IMR-90 (cell line): Measurements from ENCODE around the gene EXOC6. TPM values are rescaled to one million over a fixed set of nuclear protein-coding genes. Genes with fewer than 3 reads are reported as not detected.

Experiments used
- ATAC-seq: fragments of 200-7000 bp; cut with Tn5 transposase; 2 replicates; pipeline ENCODE4 v1.9.1; 2020; ENCODE audit warnings: low read depth, mild to moderate bottlenecking, moderate library complexity
- BruUV-seq: library from RNA; stranded (reverse); fragments of 400-500 nt; replicated peaks from 2 replicates; lab custom pipeline; 2021; lab: Mats Ljungman, UMichigan
- CTCF ChIA-PET: fragments of 300-600 bp; formaldehyde crosslinking; extraction: SDS; loops from one replicate; lab custom pipeline; 2021; ENCODE audit warnings: antibody characterized with exemption; lab: Yijun Ruan, JAX
- POLR2A ChIA-PET: fragments of 300-600 bp; sonication (Branson Sonifier 250); formaldehyde crosslinking; loops from one replicate; lab custom pipeline; 2022; ENCODE audit warnings: antibody characterized with exemption; ENCODE audit not compliant: unreplicated experiment; lab: Charles Lee
- DNase-seq: peaks from one replicate; pipeline ENCODE4 v3.0.0; 2013
- H2AFZ ChIP-seq: replicated peaks from 2 replicates; pipeline ENCODE3; 2013; ENCODE audit warnings: low read length, mild to moderate bottlenecking; ENCODE audit not compliant: poor library complexity
- H2AK5ac ChIP-seq: 2 replicates; pipeline ENCODE4 v1.6.1; 2013; ENCODE audit warnings: low read depth, low read length, inconsistent platforms
- H2AK9ac ChIP-seq: replicated peaks from 2 replicates; pipeline ENCODE3; 2013; ENCODE audit warnings: mild to moderate bottlenecking, low read depth, low read length, moderate library complexity; ENCODE audit not compliant: poor library complexity
- H2BK120ac ChIP-seq: 2 replicates; pipeline ENCODE4 v1.6.1; 2013; ENCODE audit warnings: low read depth, low read length, inconsistent platforms
- H2BK15ac ChIP-seq: 3 replicates; pipeline ENCODE4 v1.6.1; 2013; ENCODE audit warnings: low read depth, low read length, inconsistent platforms
- H2BK20ac ChIP-seq: 2 replicates; pipeline ENCODE4 v1.6.1; 2013; ENCODE audit warnings: low read depth, mild to moderate bottlenecking, inconsistent platforms, low read length, moderate library complexity
- H2BK5ac ChIP-seq: 2 replicates; pipeline ENCODE4 v1.6.1; 2013; ENCODE audit warnings: mild to moderate bottlenecking, low read depth, low read length, inconsistent platforms; ENCODE audit not compliant: poor library complexity, severe bottlenecking
- H3K14ac ChIP-seq: replicated peaks from 2 replicates; pipeline ENCODE4 v1.6.1; 2013; ENCODE audit warnings: low read depth, low read length, inconsistent platforms
- H3K18ac ChIP-seq: 2 replicates; pipeline ENCODE4 v1.6.1; 2013; ENCODE audit warnings: low read depth, low read length, control low read depth
- H3K23ac ChIP-seq: 2 replicates; pipeline ENCODE4 v1.6.1; 2013; ENCODE audit warnings: low read depth, low read length, inconsistent platforms
- H3K27ac ChIP-seq: 2 replicates; pipeline ENCODE4 v1.5.1; 2013; ENCODE audit warnings: mild to moderate bottlenecking, control low read depth, low read length; ENCODE audit not compliant: insufficient read depth
- H3K27me3 ChIP-seq: 2 replicates; pipeline ENCODE4 v1.6.1; 2013; ENCODE audit warnings: low read length; ENCODE audit not compliant: control insufficient read depth, insufficient read depth
- H3K36me3 ChIP-seq: 2 replicates; pipeline ENCODE4 v1.6.1; 2013; ENCODE audit warnings: low read length, mixed read lengths; ENCODE audit not compliant: control insufficient read depth, insufficient read depth
- H3K4ac ChIP-seq: 2 replicates; pipeline ENCODE4 v1.6.1; 2013; ENCODE audit warnings: low read depth, low read length, inconsistent platforms
- H3K4me1 ChIP-seq: 2 replicates; pipeline ENCODE4 v1.6.1; 2013; ENCODE audit warnings: low read length, mixed read lengths; ENCODE audit not compliant: control insufficient read depth, insufficient read depth
- H3K4me2 ChIP-seq: 2 replicates; pipeline ENCODE4 v1.6.1; 2013; ENCODE audit warnings: low read depth, mild to moderate bottlenecking, control low read depth, low read length, moderate library complexity
- H3K4me3 ChIP-seq: 2 replicates; pipeline ENCODE4 v1.5.1; 2013; ENCODE audit warnings: low read depth, mild to moderate bottlenecking, control low read depth, low read length, moderate library complexity; ENCODE audit not compliant: insufficient read depth
- H3K56ac ChIP-seq: 2 replicates; pipeline ENCODE4 v1.6.1; 2013; ENCODE audit warnings: low read length, inconsistent platforms; ENCODE audit not compliant: insufficient read depth; ENCODE audit errors: extremely low read depth
- H3K79me1 ChIP-seq, 2 experiments: 2 replicates each; pipeline ENCODE4 v1.6.1; 2013; ENCODE audit warnings: low read length in 2 of 2, inconsistent platforms in 1 of 2, low read depth in 1 of 2
- H3K9ac ChIP-seq: 2 replicates; pipeline ENCODE4 v1.6.1; 2013; ENCODE audit warnings: low read depth, low read length, control low read depth
- H3K9me1 ChIP-seq: 2 replicates; pipeline ENCODE4 v1.6.1; 2013; ENCODE audit warnings: low read length, inconsistent platforms; ENCODE audit not compliant: insufficient read depth
- H3K9me3 ChIP-seq: 2 replicates; pipeline ENCODE4 v1.6.1; 2013; ENCODE audit warnings: low read length; ENCODE audit not compliant: control insufficient read depth, insufficient read depth
- H4K20me1 ChIP-seq: 2 replicates; pipeline ENCODE4 v1.6.1; 2013; ENCODE audit warnings: low read length, inconsistent platforms; ENCODE audit not compliant: insufficient read depth
- H4K5ac ChIP-seq: 2 replicates; pipeline ENCODE4 v1.6.1; 2013; ENCODE audit warnings: mild to moderate bottlenecking, low read depth, low read length, control low read depth
- H4K8ac ChIP-seq, 2 experiments: 2 replicates each; pipeline ENCODE4 v1.6.1; 2013; ENCODE audit warnings: low read depth in 2 of 2, low read length in 2 of 2, control low read depth in 1 of 2, inconsistent platforms in 1 of 2
- H4K91ac ChIP-seq: 2 replicates; pipeline ENCODE4 v1.6.1; 2013; ENCODE audit warnings: low read depth, low read length, inconsistent platforms; ENCODE audit not compliant: insufficient read depth
- BHLHE40 ChIP-seq: fragments of 150-350 bp; IDR thresholded peaks from 2 replicates; pipeline ENCODE4 v1.6.1; 2016; ENCODE audit warnings: mild to moderate bottlenecking, low read depth, low read length
- CEBPB ChIP-seq: IDR thresholded peaks from 2 replicates; pipeline ENCODE4 v1.6.1; 2012; ENCODE audit warnings: low read depth, low read length, improper control_type of control experiment
- CHD1 ChIP-seq: IDR thresholded peaks from 2 replicates; pipeline ENCODE4 v1.6.1; 2012; ENCODE audit warnings: low read depth, low read length, improper control_type of control experiment
- ELK1 ChIP-seq: fragments of 150-350 bp; IDR thresholded peaks from 2 replicates; pipeline ENCODE4 v1.6.1; 2016; ENCODE audit warnings: low read depth, mild to moderate bottlenecking, low read length, moderate library complexity, borderline replicate concordance
- MAZ ChIP-seq: IDR thresholded peaks from 2 replicates; pipeline ENCODE4 v1.6.1; 2012; ENCODE audit warnings: low read depth, mild to moderate bottlenecking, low read length, improper control_type of control experiment, moderate library complexity, borderline replicate concordance
- MXI1 ChIP-seq: IDR thresholded peaks from 2 replicates; pipeline ENCODE4 v1.6.1; 2012; ENCODE audit warnings: low read depth, mild to moderate bottlenecking, low read length, moderate library complexity, borderline replicate concordance
- NFE2L2 ChIP-seq: fragments of 150-350 bp; IDR thresholded peaks from 2 replicates; pipeline ENCODE4 v1.6.1; 2016; ENCODE audit warnings: low read depth, mild to moderate bottlenecking, low read length
- POLR2A ChIP-seq: IDR thresholded peaks from 2 replicates; pipeline ENCODE4 v1.6.1; 2012; ENCODE audit warnings: mild to moderate bottlenecking, low read depth, low read length
- RAD21 ChIP-seq: IDR thresholded peaks from 2 replicates; pipeline ENCODE4 v1.6.1; 2012; ENCODE audit warnings: low read length, improper control_type of control experiment
- RCOR1 ChIP-seq: IDR thresholded peaks from 2 replicates; pipeline ENCODE4 v1.6.1; 2012; ENCODE audit warnings: mild to moderate bottlenecking, low read length, improper control_type of control experiment; ENCODE audit not compliant: insufficient replicate concordance
- RFX5 ChIP-seq: IDR thresholded peaks from 2 replicates; pipeline ENCODE4 v1.8.0; 2012; ENCODE audit warnings: low read depth, mild to moderate bottlenecking, low read length, moderate library complexity
- SMC3 ChIP-seq: fragments of 150-350 bp; IDR thresholded peaks from 2 replicates; pipeline ENCODE4 v1.6.1; 2016; ENCODE audit warnings: low read depth, mild to moderate bottlenecking, antibody characterized with exemption, low read length, moderate library complexity
- USF2 ChIP-seq: fragments of 150-350 bp; IDR thresholded peaks from 2 replicates; pipeline ENCODE4 v1.6.1; 2017; ENCODE audit warnings: mild to moderate bottlenecking, antibody characterized with exemption, low read length, low read depth
- WGBS, 2 experiments: methylation state at CpG; one replicate each; pipeline versions ENCODE4 v1.1.5 to v1.1.7; 2013; ENCODE audit warnings: missing lambda C conversion rate in 2 of 2; ENCODE audit not compliant: insufficient read length in 1 of 2; ENCODE audit errors: extremely low coverage in 2 of 2; 5-methylcytosine and 5-hydroxymethylcytosine counted together
- dilution Hi-C: fragments of 300-500 bp; cut with HindIII; formaldehyde crosslinking; loops from one replicate; pipeline ENCODE4 v1.14.3; 2018; ENCODE audit warnings: low sequenced_read_pairs; ENCODE audit not compliant: unreplicated experiment
- in situ Hi-C: fragments of 300-500 bp; cut with MboI; formaldehyde crosslinking; loops from 3 replicates; pipeline ENCODE4 v1.14.3; 2019; ENCODE audit warnings: low sequenced_read_pairs, inconsistent platforms, mixed read lengths
- intact Hi-C: fragments of 100-400 bp; cut with micrococcal nuclease; formaldehyde crosslinking; loops from 2 replicates; pipeline ENCODE4 v1.10.0; 2022
- polyA plus RNA-seq, 3 experiments: library from polyadenylated mRNA; depleted of rRNA; stranded (reverse); fragments of >200 nt; gene quantifications; 2 replicates each; pipeline ENCODE4 v1.2.3, GENCODE V29; 2012; ENCODE audit warnings: low replicate concordance in 1 of 3
- total RNA-seq: library from RNA; depleted of rRNA; stranded (reverse); fragments of >200 nt; gene quantifications from 2 replicates; pipeline ENCODE4 v1.2.3, GENCODE V29; 2012

Gene EXOC6
- total and polyA plus RNA-seq, 2 of the 4 experiments (the other 2 are of a cell fraction), result 4.5 to 11.5 TPM

GRCh38 chr10:92857904-92858514, 9.7 kb downstream of the EXOC6 start:
- in situ Hi-C loops (no loop called here), intact Hi-C loops (no loop called here), dilution Hi-C loops (no loop called here)
- H4K8ac ChIP-seq, result no peak overlapping the region
- H2AFZ ChIP-seq, result no peak overlapping the region
- peaks cover 23 to 35% of the 10 kb centered on the region in 2 experiments for H3K79me1 ChIP-seq
- H2BK120ac ChIP-seq, result no peak overlapping the region
- H3K4ac ChIP-seq, result no peak overlapping the region
- ChIA-PET POLR2A (no interaction called here), CTCF (no interaction called here)
- H3K23ac ChIP-seq, result no peak overlapping the region
- no peaks in the 10 kb centered on the region; the same call in 1 of the 2 replicates for H4K20me1 ChIP-seq
- TF ChIP-seq POLR2A (no peak), MXI1 (no peak), USF2 (no peak), MAZ (no peak), RAD21 (no peak), ELK1 (no peak), SMC3 (no peak), RCOR1 (peak; percentile 73), BHLHE40 (no peak), CEBPB (0 out of 2 replicates have a peak, but pooled peaks have one; percentile 17), CHD1 (no peak), RFX5 (no peak), NFE2L2 (no peak)
- no peak overlapping the region for H2BK15ac ChIP-seq
- no peaks in the 10 kb centered on the region for H3K9me1 ChIP-seq
- no peak overlapping the region for H3K4me2 ChIP-seq
- H3K27me3 ChIP-seq, result no peaks in the 10 kb centered on the region
- H2AK5ac ChIP-seq, result no peak overlapping the region
- H3K36me3 ChIP-seq, result no peaks in the 10 kb centered on the region
- H3K14ac ChIP-seq, result no peak overlapping the region
- H3K9me3 ChIP-seq, result peaks cover 15% of the 10 kb centered on the region
- no TSS peak for BruUV-seq
- H2BK20ac ChIP-seq, result no peak overlapping the region
- no peak overlapping the region for H3K4me3 ChIP-seq
- ATAC-seq (no peak), DNase-seq (no peak)
- no peak overlapping the region for H4K5ac ChIP-seq
- H4K91ac ChIP-seq, result no peak overlapping the region
- H3K4me1 ChIP-seq, result no peaks in the 10 kb centered on the region
- WGBS, 2 experiments, result no CpG with 5 or more reads among the region's 4 CpGs
- H3K18ac ChIP-seq, result no peak overlapping the region
- no peak overlapping the region for H2AK9ac ChIP-seq
- H2BK5ac ChIP-seq, result no peak overlapping the region
- H3K56ac ChIP-seq, result no peak overlapping the region
- H3K27ac ChIP-seq, result no peak overlapping the region
- H3K9ac ChIP-seq, result no peak overlapping the region
